SK-N-SH (cell line): ENCODE results near the gene DNASE1L2. TPM values are rescaled to one million over a fixed set of nuclear protein-coding genes. Genes with fewer than 3 reads are reported as not detected.

Experiments used
- CTCF ChIA-PET: fragments of 300-600, 350-600 bp; formaldehyde crosslinking; extraction: SDS; loops from one replicate; lab custom pipeline; 2021; lab: Yijun Ruan, JAX
- POLR2A ChIA-PET: fragments of 350-600 bp; sonication (Branson Sonifier 250); formaldehyde crosslinking; extraction: SDS; loops from one replicate; lab custom pipeline; 2020; ENCODE audit warnings: antibody characterized with exemption, inconsistent platforms; lab: Yijun Ruan, JAX
- DNase-seq: peaks from one replicate; pipeline ENCODE4 v3.0.0; 2012
- H2AFZ ChIP-seq: fragments of 200-600 bp; sonication (generic); 2 replicates; pipeline ENCODE4 v1.8.1; 2016; ENCODE audit warnings: antibody characterized with exemption, mild to moderate bottlenecking, low read depth
- H3F3A ChIP-seq: fragments of 200-600 bp; sonication (generic); replicated peaks from 2 replicates; pipeline ENCODE3; 2016; ENCODE audit warnings: antibody characterized with exemption, mild to moderate bottlenecking; ENCODE audit not compliant: insufficient read depth
- H3K27ac ChIP-seq, 2 experiments: fragments of 200-500 bp in 1 of 2; fragments of 200-600 bp in 1 of 2; sonication (Bioruptor generic) in 1 of 2; sonication (generic), shearing (Covaris generic) in 1 of 2; 2 replicates each; pipeline versions ENCODE4 v1.5.1 to v1.6.1; 2014 to 2016; ENCODE audit warnings: low read depth in 2 of 2, inconsistent platforms in 1 of 2, low read length in 1 of 2, mild to moderate bottlenecking in 1 of 2, mixed read lengths in 1 of 2
- H3K27me3 ChIP-seq: fragments of 200-600 bp; sonication (generic), shearing (Covaris generic); 2 replicates; pipeline ENCODE4 v1.6.1; 2016; ENCODE audit warnings: mixed run types; ENCODE audit not compliant: insufficient read depth
- H3K36me3 ChIP-seq, 2 experiments: fragments of 200-500 bp in 1 of 2; fragments of 200-600 bp in 1 of 2; sonication (Bioruptor generic) in 1 of 2; sonication (generic) in 1 of 2; replicated peaks in 1 of 2; 2 replicates each; pipeline versions ENCODE3 to v1.5.1; 2014 to 2016; ENCODE audit warnings: low read length in 1 of 2, mild to moderate bottlenecking in 1 of 2; ENCODE audit not compliant: insufficient read depth in 2 of 2, control insufficient read depth in 1 of 2
- H3K4me1 ChIP-seq, 2 experiments: fragments of 200-500 bp in 1 of 2; fragments of 200-600 bp in 1 of 2; sonication (Bioruptor generic) in 1 of 2; sonication (generic), shearing (Covaris generic) in 1 of 2; 2 replicates each; pipeline versions ENCODE4 v1.5.1 to v1.6.1; 2014 to 2016; ENCODE audit warnings: low read depth in 1 of 2, low read length in 1 of 2, mixed run types in 1 of 2; ENCODE audit not compliant: insufficient read depth in 2 of 2, control insufficient read depth in 1 of 2
- H3K4me2 ChIP-seq: fragments of 200-600 bp; sonication (generic), shearing (Covaris generic); 2 replicates; pipeline ENCODE4 v1.6.1; 2017; ENCODE audit warnings: mixed run types
- H3K4me3 ChIP-seq, 2 experiments: fragments of 200-500 bp in 1 of 2; fragments of 200-600 bp in 1 of 2; sonication (Bioruptor generic) in 1 of 2; sonication (generic), shearing (Covaris generic) in 1 of 2; 2 replicates each; pipeline versions ENCODE4 v1.5.1 to v1.8.1; 2014 to 2016; ENCODE audit warnings: low read depth in 2 of 2, inconsistent platforms in 1 of 2, low read length in 1 of 2, mild to moderate bottlenecking in 1 of 2, mixed read lengths in 1 of 2, moderate library complexity in 1 of 2
- H3K79me2 ChIP-seq: fragments of 200-600 bp; sonication (generic); 2 replicates; pipeline ENCODE4 v1.8.1; 2017; ENCODE audit warnings: mild to moderate bottlenecking; ENCODE audit not compliant: insufficient read depth
- H3K9ac ChIP-seq: fragments of 200-600 bp; sonication (generic); 2 replicates; pipeline ENCODE4 v1.6.1; 2017; ENCODE audit warnings: mixed run types
- H3K9me2 ChIP-seq: fragments of 200-600 bp; sonication (generic); 2 replicates; pipeline ENCODE4 v1.6.1; 2017; ENCODE audit warnings: mixed run types
- H3K9me3 ChIP-seq: fragments of 200-600 bp; sonication (generic); 2 replicates; pipeline ENCODE4 v1.6.1; 2017; ENCODE audit warnings: mixed run types, mild to moderate bottlenecking, moderate library complexity
- H4K20me1 ChIP-seq: fragments of 200-600 bp; sonication (generic); 2 replicates; pipeline ENCODE4 v1.6.1; 2017; ENCODE audit warnings: mild to moderate bottlenecking, mixed run types; ENCODE audit not compliant: insufficient read depth
- CHD2 ChIP-seq: fragments of 150-350 bp; IDR thresholded peaks from 2 replicates; pipeline ENCODE4 v1.6.1; 2018; ENCODE audit warnings: low read length; ENCODE audit not compliant: partially characterized antibody
- EZH2phosphoT487 ChIP-seq: fragments of 200-600 bp; sonication (generic); IDR thresholded peaks from 2 replicates; pipeline ENCODE4 v1.6.1; 2017; ENCODE audit warnings: low read depth, mixed run types, mild to moderate bottlenecking, antibody characterized with exemption, moderate library complexity, borderline replicate concordance
- FOXJ3 ChIP-seq: sonication (generic); formaldehyde crosslinking; IDR thresholded peaks from 2 replicates; pipeline ENCODE4 v1.5.1; 2020; ENCODE audit warnings: mild to moderate bottlenecking, missing genetic modification reagents
- GABPA ChIP-seq: IDR thresholded peaks from 2 replicates; pipeline ENCODE4 v1.4.0; 2012; ENCODE audit warnings: low read depth, mild to moderate bottlenecking
- JUND ChIP-seq: IDR thresholded peaks from 2 replicates; pipeline ENCODE4 v1.4.0; 2012
- MEF2A ChIP-seq: IDR thresholded peaks from 2 replicates; pipeline ENCODE4 v1.4.0; 2012; ENCODE audit warnings: low read depth, borderline replicate concordance
- MXI1 ChIP-seq: IDR thresholded peaks from 2 replicates; pipeline ENCODE4 v1.6.1; 2012; ENCODE audit warnings: mild to moderate bottlenecking, low read depth, low read length, improper control_type of control experiment
- NFIC ChIP-seq: IDR thresholded peaks from 2 replicates; pipeline ENCODE4 v1.4.0; 2012; ENCODE audit warnings: borderline replicate concordance
- POLR2AphosphoS5 ChIP-seq: IDR thresholded peaks from 2 replicates; pipeline ENCODE4 v1.6.1; 2012; ENCODE audit warnings: low read depth, low read length
- RFX5 ChIP-seq: IDR thresholded peaks from 2 replicates; pipeline ENCODE4 v1.6.1; 2012; ENCODE audit warnings: mild to moderate bottlenecking, improper control_type of control experiment, low read length
- RXRA ChIP-seq: IDR thresholded peaks from 2 replicates; pipeline ENCODE4 v1.4.0; 2012; ENCODE audit warnings: low read depth, mild to moderate bottlenecking, borderline replicate concordance
- TAF1 ChIP-seq: IDR thresholded peaks from 2 replicates; pipeline ENCODE4 v1.6.1; 2012; ENCODE audit warnings: low read depth, mild to moderate bottlenecking, low read length, moderate library complexity, borderline replicate concordance
- TCF12 ChIP-seq: IDR thresholded peaks from 2 replicates; pipeline ENCODE4 v1.4.0; 2012
- YY1 ChIP-seq: IDR thresholded peaks from 2 replicates; pipeline ENCODE4 v1.4.0; 2012; ENCODE audit warnings: low read depth, mild to moderate bottlenecking
- WGBS: methylation state at CpG from one replicate; pipeline ENCODE4 v1.1.6; 2017; ENCODE audit warnings: low lambda C conversion rate; 5-methylcytosine and 5-hydroxymethylcytosine counted together
- polyA plus RNA-seq, 3 experiments: library from polyadenylated mRNA; depleted of rRNA; stranded (reverse); fragments of >200 nt; gene quantifications; 2 replicates each; pipeline ENCODE4 v1.2.3, GENCODE V29; 2012
- TF ChIP-seq, protein P1 (sequence below): IDR thresholded peaks from 2 replicates; pipeline ENCODE4 v1.4.0; 2012; ENCODE audit warnings: low read depth
- TF ChIP-seq, protein P2 (sequence below): fragments of 150-350 bp; IDR thresholded peaks from 2 replicates; pipeline ENCODE4 v1.6.1; 2016; ENCODE audit warnings: mild to moderate bottlenecking, low read depth, low read length
- TF ChIP-seq, protein P3 (sequence below): fragments of 150-350 bp; IDR thresholded peaks from 2 replicates; pipeline ENCODE4 v1.6.1; 2017; ENCODE audit warnings: antibody characterized with exemption, low read length, low read depth, borderline replicate concordance
- TF ChIP-seq, protein P4 (sequence below): IDR thresholded peaks from 2 replicates; pipeline ENCODE4 v1.6.1; 2012; ENCODE audit warnings: mild to moderate bottlenecking, low read depth, low read length, moderate library complexity

Gene DNASE1L2
- polyA plus RNA-seq, 1 of the 3 experiments (the other 2 are of a cell fraction), result 2.5 TPM

DNA sequence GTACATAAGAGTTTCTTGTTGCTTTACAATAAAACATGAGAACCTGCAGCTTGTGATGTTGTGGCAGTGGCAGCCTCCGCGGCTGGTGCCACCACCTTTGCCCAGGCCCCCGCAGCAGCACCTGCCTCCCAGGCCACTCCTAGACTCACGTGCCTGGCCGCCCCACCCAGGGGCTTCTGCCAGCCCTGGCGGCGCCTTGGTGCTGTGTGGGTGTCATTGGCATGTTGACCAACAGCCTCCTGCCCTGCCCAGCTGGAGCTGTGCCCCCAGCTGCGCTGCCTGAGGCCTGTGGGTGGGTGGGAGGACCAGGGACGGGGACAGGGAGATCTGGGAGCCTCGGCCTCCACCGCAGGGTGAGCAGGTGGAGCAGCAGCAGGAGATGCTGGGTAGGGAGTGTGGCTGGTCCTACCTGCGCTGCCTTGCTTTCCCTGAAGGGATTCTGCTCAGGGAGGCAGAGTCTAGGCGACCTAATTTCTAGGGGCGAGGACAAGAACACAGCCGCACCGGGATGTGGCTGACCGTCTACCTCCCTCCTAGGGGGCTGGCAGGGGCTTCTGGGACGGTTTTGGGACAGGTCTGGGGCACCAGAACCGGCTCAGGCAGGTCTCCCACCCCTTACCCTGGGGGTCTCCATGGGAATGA, 428 bp upstream of the DNASE1L2 start:
- Histone ChIP-seq H3K4me3 (no peak overlapping the region), H2AFZ (no peak overlapping the region), H3K9me3 (no peaks in the 10 kb centered on the region), H3K4me2 (no peak overlapping the region), H3F3A (peaks cover 6% of the 10 kb centered on the region), H3K36me3 (peaks cover 0 to 52% of the 10 kb centered on the region in 2 experiments), H3K27me3 (no peaks in the 10 kb centered on the region), H4K20me1 (no peaks in the 10 kb centered on the region), H3K9me2 (no peaks in the 10 kb centered on the region), H3K27ac (no peak overlapping the region), H3K4me1 (peaks cover 0 to 3% of the 10 kb centered on the region in 2 experiments; a peak in 1 of 4 replicates), H3K79me2 (no peaks in the 10 kb centered on the region), H3K9ac (no peak overlapping the region)
- TF ChIP-seq EZH2phosphoT487 (no peak), MEF2A (no peak), FOXJ3 (CRISPR knock-in tag) (no peak), TAF1 (no peak), MXI1 (no peak), GABPA (no peak), YY1 (no peak), RXRA (no peak), CHD2 (no peak), TCF12 (no peak), NFIC (no peak), RFX5 (no peak), JUND (no peak), POLR2AphosphoS5 (no peak)
- TF ChIP-seq, protein P1, sequence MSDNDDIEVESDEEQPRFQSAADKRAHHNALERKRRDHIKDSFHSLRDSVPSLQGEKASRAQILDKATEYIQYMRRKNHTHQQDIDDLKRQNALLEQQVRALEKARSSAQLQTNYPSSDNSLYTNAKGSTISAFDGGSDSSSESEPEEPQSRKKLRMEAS, result no peak
- TF ChIP-seq, protein P2, sequence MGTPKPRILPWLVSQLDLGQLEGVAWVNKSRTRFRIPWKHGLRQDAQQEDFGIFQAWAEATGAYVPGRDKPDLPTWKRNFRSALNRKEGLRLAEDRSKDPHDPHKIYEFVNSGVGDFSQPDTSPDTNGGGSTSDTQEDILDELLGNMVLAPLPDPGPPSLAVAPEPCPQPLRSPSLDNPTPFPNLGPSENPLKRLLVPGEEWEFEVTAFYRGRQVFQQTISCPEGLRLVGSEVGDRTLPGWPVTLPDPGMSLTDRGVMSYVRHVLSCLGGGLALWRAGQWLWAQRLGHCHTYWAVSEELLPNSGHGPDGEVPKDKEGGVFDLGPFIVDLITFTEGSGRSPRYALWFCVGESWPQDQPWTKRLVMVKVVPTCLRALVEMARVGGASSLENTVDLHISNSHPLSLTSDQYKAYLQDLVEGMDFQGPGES, result no peak
- TF ChIP-seq, protein P3, sequence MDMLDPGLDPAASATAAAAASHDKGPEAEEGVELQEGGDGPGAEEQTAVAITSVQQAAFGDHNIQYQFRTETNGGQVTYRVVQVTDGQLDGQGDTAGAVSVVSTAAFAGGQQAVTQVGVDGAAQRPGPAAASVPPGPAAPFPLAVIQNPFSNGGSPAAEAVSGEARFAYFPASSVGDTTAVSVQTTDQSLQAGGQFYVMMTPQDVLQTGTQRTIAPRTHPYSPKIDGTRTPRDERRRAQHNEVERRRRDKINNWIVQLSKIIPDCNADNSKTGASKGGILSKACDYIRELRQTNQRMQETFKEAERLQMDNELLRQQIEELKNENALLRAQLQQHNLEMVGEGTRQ, result no peak
- TF ChIP-seq, protein P4, sequence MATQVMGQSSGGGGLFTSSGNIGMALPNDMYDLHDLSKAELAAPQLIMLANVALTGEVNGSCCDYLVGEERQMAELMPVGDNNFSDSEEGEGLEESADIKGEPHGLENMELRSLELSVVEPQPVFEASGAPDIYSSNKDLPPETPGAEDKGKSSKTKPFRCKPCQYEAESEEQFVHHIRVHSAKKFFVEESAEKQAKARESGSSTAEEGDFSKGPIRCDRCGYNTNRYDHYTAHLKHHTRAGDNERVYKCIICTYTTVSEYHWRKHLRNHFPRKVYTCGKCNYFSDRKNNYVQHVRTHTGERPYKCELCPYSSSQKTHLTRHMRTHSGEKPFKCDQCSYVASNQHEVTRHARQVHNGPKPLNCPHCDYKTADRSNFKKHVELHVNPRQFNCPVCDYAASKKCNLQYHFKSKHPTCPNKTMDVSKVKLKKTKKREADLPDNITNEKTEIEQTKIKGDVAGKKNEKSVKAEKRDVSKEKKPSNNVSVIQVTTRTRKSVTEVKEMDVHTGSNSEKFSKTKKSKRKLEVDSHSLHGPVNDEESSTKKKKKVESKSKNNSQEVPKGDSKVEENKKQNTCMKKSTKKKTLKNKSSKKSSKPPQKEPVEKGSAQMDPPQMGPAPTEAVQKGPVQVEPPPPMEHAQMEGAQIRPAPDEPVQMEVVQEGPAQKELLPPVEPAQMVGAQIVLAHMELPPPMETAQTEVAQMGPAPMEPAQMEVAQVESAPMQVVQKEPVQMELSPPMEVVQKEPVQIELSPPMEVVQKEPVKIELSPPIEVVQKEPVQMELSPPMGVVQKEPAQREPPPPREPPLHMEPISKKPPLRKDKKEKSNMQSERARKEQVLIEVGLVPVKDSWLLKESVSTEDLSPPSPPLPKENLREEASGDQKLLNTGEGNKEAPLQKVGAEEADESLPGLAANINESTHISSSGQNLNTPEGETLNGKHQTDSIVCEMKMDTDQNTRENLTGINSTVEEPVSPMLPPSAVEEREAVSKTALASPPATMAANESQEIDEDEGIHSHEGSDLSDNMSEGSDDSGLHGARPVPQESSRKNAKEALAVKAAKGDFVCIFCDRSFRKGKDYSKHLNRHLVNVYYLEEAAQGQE, result no peak
- CTCF ChIA-PET, result interaction anchor here (0.6 to 1.0 kb wide), 3 partner anchors 16 to 213 kb away, joined by 3 to 9 read pairs (median 3); partner anchors contain the start of gene ECI1
- no peak for DNase-seq
- POLR2A ChIA-PET, result no interaction called here
- 87% methylated on average over 3 of the region's 19 CpGs for WGBS
